ENCODE data around the gene KLHDC7B.

DNA sequence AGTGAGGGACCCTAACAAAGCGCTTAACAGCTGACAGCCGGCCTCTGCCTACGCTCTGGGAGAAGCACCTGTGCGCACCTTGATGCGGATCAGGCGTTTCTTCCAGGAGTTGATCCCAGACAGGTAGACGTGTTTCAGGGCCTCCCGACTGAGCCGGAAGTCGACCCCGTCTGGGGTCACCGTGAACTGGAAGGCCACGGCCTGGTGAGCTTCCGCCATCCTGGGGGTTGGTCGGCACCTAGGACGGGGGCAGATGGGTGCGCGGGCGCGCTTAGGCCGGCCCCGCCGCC lies 31.9 kb downstream of the KLHDC7B start:
- TF ChIP-seq ADNP (CRISPR knock-in tag; IDR thresholded peaks at IDR 0.05) (no peak), KDM5B (CRISPR knock-in tag; IDR thresholded peaks at IDR 0.05; ENCODE audit: borderline replicate concordance) (no peak), SIX1 (CRISPR knock-in tag; IDR thresholded peaks at IDR 0.05; ENCODE audit: borderline replicate concordance) (no peak), POLR2AphosphoS5 (IDR thresholded peaks at IDR 0.05; ENCODE audit: low read depth, low read length) (no peak), ZNF574 (CRISPR knock-in tag; IDR thresholded peaks at IDR 0.05) (no peak), IRF1 (CRISPR knock-in tag; IDR thresholded peaks at IDR 0.05; ENCODE audit: low read depth) (no peak), ZNF274 (CRISPR knock-in tag; IDR thresholded peaks at IDR 0.05) (no peak), THYN1 (CRISPR knock-in tag; IDR thresholded peaks at IDR 0.05; ENCODE audit: borderline replicate concordance, low read depth) (no peak), RFX5 (IDR thresholded peaks at IDR 0.05; ENCODE audit: low read depth, low read length) (no peak), NONO (IDR thresholded peaks at IDR 0.05) (no peak), NONO (CRISPR knock-in tag; conservative IDR thresholded peaks at IDR 0.05) (no peak), RNF2 (conservative IDR thresholded peaks at IDR 0.05; ENCODE audit: low read depth) (no peak), JUNB (CRISPR knock-in tag; IDR thresholded peaks at IDR 0.05; ENCODE audit: borderline replicate concordance) (no peak)
- TF ChIP-seq, protein P1, sequence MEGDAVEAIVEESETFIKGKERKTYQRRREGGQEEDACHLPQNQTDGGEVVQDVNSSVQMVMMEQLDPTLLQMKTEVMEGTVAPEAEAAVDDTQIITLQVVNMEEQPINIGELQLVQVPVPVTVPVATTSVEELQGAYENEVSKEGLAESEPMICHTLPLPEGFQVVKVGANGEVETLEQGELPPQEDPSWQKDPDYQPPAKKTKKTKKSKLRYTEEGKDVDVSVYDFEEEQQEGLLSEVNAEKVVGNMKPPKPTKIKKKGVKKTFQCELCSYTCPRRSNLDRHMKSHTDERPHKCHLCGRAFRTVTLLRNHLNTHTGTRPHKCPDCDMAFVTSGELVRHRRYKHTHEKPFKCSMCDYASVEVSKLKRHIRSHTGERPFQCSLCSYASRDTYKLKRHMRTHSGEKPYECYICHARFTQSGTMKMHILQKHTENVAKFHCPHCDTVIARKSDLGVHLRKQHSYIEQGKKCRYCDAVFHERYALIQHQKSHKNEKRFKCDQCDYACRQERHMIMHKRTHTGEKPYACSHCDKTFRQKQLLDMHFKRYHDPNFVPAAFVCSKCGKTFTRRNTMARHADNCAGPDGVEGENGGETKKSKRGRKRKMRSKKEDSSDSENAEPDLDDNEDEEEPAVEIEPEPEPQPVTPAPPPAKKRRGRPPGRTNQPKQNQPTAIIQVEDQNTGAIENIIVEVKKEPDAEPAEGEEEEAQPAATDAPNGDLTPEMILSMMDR (CRISPR knock-in tag; IDR thresholded peaks at IDR 0.05): no peak
- TF ChIP-seq, protein P2, sequence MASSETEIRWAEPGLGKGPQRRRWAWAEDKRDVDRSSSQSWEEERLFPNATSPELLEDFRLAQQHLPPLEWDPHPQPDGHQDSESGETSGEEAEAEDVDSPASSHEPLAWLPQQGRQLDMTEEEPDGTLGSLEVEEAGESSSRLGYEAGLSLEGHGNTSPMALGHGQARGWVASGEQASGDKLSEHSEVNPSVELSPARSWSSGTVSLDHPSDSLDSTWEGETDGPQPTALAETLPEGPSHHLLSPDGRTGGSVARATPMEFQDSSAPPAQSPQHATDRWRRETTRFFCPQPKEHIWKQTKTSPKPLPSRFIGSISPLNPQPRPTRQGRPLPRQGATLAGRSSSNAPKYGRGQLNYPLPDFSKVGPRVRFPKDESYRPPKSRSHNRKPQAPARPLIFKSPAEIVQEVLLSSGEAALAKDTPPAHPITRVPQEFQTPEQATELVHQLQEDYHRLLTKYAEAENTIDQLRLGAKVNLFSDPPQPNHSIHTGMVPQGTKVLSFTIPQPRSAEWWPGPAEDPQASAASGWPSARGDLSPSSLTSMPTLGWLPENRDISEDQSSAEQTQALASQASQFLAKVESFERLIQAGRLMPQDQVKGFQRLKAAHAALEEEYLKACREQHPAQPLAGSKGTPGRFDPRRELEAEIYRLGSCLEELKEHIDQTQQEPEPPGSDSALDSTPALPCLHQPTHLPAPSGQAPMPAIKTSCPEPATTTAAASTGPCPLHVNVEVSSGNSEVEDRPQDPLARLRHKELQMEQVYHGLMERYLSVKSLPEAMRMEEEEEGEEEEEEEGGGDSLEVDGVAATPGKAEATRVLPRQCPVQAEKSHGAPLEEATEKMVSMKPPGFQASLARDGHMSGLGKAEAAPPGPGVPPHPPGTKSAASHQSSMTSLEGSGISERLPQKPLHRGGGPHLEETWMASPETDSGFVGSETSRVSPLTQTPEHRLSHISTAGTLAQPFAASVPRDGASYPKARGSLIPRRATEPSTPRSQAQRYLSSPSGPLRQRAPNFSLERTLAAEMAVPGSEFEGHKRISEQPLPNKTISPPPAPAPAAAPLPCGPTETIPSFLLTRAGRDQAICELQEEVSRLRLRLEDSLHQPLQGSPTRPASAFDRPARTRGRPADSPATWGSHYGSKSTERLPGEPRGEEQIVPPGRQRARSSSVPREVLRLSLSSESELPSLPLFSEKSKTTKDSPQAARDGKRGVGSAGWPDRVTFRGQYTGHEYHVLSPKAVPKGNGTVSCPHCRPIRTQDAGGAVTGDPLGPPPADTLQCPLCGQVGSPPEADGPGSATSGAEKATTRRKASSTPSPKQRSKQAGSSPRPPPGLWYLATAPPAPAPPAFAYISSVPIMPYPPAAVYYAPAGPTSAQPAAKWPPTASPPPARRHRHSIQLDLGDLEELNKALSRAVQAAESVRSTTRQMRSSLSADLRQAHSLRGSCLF (CRISPR knock-in tag; IDR thresholded peaks at IDR 0.05; ENCODE audit: borderline replicate concordance): no peak
